Colonic mucosa (tissue), 4 donors: ENCODE results near the gene GIMAP8. TPM values are rescaled to one million over a fixed set of nuclear protein-coding genes. Genes with fewer than 3 reads are reported as not detected.
A peak's percentile ranks its signal among the peaks of the same experiment; 100 is the strongest.
"Not testable (repeated sequence)": the region's sequence is repeated elsewhere in the genome, so short reads cannot be mapped to it uniquely, and the experiment has no call there.

Experiments used
- DNase-seq: peaks from one replicate; pipeline ENCODE4 v3.0.0-alpha.2; 2020
- H3K27ac ChIP-seq: fragments of 200-600 bp; one replicate; pipeline ENCODE4 v1.8.0; 2021
- H3K27me3 ChIP-seq: fragments of 200-600 bp; one replicate; pipeline ENCODE4 v1.8.0; 2021
- H3K36me3 ChIP-seq: fragments of 200-600 bp; one replicate; pipeline ENCODE4 v1.8.0; 2021
- H3K4me1 ChIP-seq: fragments of 200-600 bp; one replicate; pipeline ENCODE4 v1.8.0; 2021; ENCODE audit warnings: mild to moderate bottlenecking
- H3K4me3 ChIP-seq: fragments of 200-600 bp; one replicate; pipeline ENCODE4 v1.8.0; 2021
- H3K9ac ChIP-seq, 2 donors: one replicate each; pipeline ENCODE4 v1.7.0; 2013; ENCODE audit warnings: control low read depth in 2 of 2, low read depth in 2 of 2, low read length in 2 of 2
- H3K9me3 ChIP-seq: fragments of 200-600 bp; one replicate; pipeline ENCODE4 v1.8.0; 2021
- intact Hi-C: fragments of 100-400 bp; cut with DNase I; formaldehyde crosslinking; loops from one replicate; pipeline ENCODE4 v1.14.1; 2022
- total RNA-seq, 2 donors: library from RNA; stranded (reverse); fragmentation: NEBNext Ultra II Directional in 1 of 2; extraction: Animal tissue kit (Norgen Biotek cat#: 25700) in 1 of 2; gene quantifications; one replicate each; pipeline ENCODE4 v1.2.1, GENCODE V29; 2021
- TF ChIP-seq, protein P1 (sequence below): fragments of 200-600 bp; IDR thresholded peaks from one replicate; pipeline ENCODE4 v1.8.0; 2022; ENCODE audit warnings: antibody characterized with exemption, mild to moderate bottlenecking
- donor health status: healthy.
- donor health status: DM: no; HTN: no; CAD: no.
- donor health status: DM: no; HTN: no; CAD: no.

Gene GIMAP8
- total RNA-seq, 2 donors from 2014 or later = 3.4 to 4.5 TPM

DNA sequence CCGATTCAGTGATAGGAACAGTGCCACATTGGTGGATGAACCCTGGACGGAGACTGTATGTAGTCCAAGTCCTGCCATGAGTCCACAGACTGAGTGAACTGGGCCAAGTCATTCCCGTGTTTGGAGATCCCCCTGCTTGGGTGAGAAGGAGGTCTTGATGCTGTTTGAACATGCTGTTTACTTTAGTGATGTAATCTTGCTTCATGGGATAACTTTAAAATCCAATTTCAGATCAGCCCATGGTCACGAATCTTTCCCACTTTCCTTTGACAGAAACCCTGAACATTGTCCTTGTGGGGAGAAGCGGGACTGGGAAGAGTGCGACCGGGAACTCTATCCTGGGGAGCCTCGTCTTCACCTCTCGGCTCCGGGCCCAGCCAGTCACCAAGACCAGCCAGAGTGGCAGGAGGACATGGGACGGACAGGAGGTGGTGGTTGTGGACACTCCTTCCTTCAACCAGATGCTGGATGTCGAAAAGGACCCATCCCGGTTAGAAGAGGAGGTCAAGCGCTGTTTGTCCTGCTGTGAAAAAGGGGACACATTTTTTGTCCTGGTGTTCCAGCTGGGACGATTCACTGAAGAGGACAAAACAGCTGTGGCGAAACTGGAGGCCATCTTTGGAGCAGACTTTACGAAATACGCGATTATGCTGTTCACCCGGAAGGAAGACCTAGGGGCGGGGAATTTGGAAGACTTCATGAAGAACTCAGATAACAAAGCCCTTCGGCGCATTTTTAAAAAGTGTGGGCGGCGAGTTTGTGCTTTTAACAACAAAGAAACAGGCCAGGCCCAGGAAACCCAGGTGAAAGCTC, 26.6 kb downstream of the GIMAP8 start:
- TF ChIP-seq, protein P1, sequence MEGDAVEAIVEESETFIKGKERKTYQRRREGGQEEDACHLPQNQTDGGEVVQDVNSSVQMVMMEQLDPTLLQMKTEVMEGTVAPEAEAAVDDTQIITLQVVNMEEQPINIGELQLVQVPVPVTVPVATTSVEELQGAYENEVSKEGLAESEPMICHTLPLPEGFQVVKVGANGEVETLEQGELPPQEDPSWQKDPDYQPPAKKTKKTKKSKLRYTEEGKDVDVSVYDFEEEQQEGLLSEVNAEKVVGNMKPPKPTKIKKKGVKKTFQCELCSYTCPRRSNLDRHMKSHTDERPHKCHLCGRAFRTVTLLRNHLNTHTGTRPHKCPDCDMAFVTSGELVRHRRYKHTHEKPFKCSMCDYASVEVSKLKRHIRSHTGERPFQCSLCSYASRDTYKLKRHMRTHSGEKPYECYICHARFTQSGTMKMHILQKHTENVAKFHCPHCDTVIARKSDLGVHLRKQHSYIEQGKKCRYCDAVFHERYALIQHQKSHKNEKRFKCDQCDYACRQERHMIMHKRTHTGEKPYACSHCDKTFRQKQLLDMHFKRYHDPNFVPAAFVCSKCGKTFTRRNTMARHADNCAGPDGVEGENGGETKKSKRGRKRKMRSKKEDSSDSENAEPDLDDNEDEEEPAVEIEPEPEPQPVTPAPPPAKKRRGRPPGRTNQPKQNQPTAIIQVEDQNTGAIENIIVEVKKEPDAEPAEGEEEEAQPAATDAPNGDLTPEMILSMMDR = no peak
- Histone ChIP-seq H3K27me3 (no peaks in the 10 kb centered on the region), H3K27ac (no peak overlapping the region), H3K4me3 (no peak overlapping the region), H3K9me3 (no peaks in the 10 kb centered on the region), H3K9ac (no peak overlapping the region), H3K36me3 (no peaks in the 10 kb centered on the region), H3K4me1 (no peaks in the 10 kb centered on the region)
- intact Hi-C loops = no loop called here
- DNase-seq = no peak

DNA sequence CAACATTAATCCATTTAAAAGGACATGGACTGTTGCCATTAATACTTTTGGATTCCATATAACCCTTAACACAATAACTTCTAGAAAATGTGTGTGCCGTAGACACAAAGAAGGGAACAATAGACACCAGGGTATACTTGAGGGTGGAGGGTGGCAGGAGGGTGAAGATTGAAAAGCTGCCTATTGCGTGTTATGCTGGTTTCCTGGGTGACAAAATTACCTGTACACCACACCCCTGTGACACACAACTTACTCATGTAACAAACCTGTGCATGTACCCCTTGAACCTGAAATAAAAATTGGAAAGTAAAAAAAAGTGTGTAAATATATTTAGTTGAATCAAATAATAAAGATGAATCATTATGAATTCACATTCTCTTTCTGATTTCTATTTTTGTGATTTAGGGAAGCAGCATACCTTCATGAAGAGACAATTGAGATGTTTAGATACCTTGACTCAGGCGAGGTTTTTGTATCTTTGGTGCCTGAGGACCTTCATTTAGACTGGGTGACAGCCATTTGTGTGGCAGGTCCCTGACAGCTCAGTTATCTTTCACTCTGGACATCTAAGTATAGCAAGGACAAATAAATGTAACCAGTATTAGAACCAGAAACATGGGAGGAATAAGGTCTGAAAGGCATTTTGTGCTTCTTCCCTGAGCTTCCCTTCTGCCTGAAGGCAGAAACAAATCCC, 28.7 kb downstream of the GIMAP8 start:
- DNase-seq = no peak
- Histone ChIP-seq H3K27me3 (no peaks in the 10 kb centered on the region), H3K9me3 (no peaks in the 10 kb centered on the region), H3K27ac (no peak overlapping the region), H3K36me3 (no peaks in the 10 kb centered on the region), H3K4me1 (no peaks in the 10 kb centered on the region), H3K9ac (no peak overlapping the region), H3K4me3 (no peak overlapping the region)
- intact Hi-C loops = no loop called here
- TF ChIP-seq, protein P1 = no peak

DNA sequence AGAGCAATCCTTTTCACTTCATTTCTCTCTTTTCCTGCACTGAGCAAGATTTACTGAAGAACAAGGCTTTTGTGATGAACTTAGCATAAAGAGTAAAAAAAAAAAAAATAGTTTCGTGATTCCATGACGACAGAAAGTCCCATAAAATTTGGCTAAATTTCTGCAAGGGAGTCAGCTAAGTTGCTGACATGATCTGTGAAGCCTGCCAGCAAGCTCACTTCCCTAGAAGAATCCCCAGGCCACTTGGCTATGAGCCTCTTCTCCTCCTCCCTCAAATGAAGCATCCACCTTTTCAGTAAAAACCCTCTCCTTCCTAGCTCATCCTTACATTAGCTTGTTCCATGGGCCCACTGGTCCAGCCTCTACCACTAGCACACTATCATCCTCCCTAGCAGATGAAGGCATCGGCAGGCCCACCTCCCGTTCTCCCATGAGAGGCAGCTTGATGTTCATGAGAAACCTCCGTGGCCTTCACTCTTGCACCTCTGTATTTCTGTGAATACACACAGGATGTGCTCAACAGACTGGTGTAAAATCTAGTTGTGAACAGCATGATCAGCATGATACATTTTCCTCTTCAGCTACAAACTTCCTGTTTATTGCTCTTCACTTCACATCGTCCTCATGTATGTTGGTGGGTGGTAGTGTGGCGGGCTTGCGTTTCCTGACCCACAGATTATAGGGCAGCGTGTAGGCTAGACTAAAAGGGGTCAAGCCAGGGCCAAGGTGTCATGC, 30.9 kb downstream of the GIMAP8 start:
- no peak overlapping the region for H3K9ac ChIP-seq
- peak overlapping the region; percentile 23 for H3K27ac ChIP-seq
- intact Hi-C loops = no loop called here
- no peaks in the 10 kb centered on the region for H3K27me3 ChIP-seq
- no peaks in the 10 kb centered on the region for H3K36me3 ChIP-seq
- no peak overlapping the region for H3K4me3 ChIP-seq
- DNase-seq = no peak
- no peaks in the 10 kb centered on the region for H3K9me3 ChIP-seq
- TF ChIP-seq, protein P1 = no peak
- H3K4me1 ChIP-seq = no peaks in the 10 kb centered on the region

DNA sequence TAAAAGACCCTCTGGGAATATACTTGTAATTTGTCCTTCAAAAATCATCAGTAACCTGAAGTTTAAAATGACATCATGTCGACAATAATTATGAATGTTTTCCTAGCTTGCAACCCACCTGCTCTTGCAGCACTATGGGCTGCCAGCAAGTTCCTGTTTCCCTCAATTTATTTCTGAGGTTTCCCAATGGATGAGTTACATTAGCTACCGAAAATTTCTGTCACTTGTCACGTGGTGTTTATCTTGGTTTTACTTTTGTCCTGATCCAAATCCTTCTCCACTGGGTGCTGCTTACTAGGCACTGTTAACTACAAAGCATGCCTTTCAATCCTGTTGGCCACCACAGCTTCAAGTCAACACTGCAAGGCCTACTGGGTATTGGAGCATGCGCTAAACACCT, 31.5 kb downstream of the GIMAP8 start:
- H3K27ac ChIP-seq = no peak overlapping the region

DNA sequence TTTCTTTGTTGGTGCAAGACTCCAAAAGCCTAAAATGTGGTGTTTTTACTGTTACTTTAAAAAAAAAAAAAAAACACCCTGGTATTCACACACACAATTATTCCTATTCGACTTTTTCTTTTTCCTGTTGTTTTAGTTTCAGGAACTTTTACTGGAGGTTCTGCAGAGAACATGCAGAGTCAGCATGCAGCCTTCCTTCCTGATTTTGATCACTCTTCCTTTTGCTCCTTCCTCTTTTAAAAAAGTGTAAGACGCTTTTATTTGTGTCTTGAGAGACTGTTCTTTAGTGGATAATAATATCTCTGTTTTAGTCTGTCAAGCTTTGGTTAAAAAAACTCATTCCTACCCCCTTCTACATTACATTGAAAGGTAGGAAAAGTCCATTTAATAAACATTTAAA, 33.1 kb downstream of the GIMAP8 start:
- H3K27ac ChIP-seq = peak overlapping the region; percentile 24
- DNase-seq, H3K36me3 ChIP-seq, H3K4me1 ChIP-seq, H3K9me3 ChIP-seq, H3K9ac ChIP-seq, intact Hi-C loops, H3K4me3 ChIP-seq, H3K27me3 ChIP-seq: not testable (repeated sequence)

More for the DNA sequence above, 31.5 kb downstream of the GIMAP8 start:
- H3K4me3 ChIP-seq = no peak overlapping the region
- no peak overlapping the region for H3K9ac ChIP-seq
- no peaks in the 10 kb centered on the region for H3K36me3 ChIP-seq
- no peaks in the 10 kb centered on the region for H3K27me3 ChIP-seq
- no peak for DNase-seq
- H3K4me1 ChIP-seq = no peaks in the 10 kb centered on the region
- TF ChIP-seq, protein P1 = no peak
- intact Hi-C loops = no loop called here
- H3K9me3 ChIP-seq = no peaks in the 10 kb centered on the region

DNA sequence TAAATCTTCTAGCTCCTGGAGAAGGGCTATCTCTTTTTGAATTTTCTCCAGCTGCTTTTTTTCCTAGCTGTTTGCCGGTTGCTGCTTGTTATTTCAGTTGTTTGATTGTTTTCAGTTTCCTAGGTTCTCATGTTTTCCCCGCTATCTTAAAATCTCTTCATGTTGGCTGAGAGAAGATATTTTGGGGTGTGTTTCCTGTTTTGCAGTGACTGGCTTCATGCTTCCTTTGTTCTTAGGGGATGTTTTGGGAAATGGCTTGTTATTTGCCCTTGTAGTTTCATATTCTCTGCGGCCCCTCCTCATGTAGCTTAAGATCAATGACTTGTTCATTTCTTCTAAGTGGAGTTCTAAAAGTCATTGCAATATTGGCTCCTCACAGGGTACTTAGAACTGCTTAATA, 33.6 kb downstream of the GIMAP8 start:
- DNase-seq, H3K4me3 ChIP-seq, intact Hi-C loops, H3K27me3 ChIP-seq, H3K9ac ChIP-seq, H3K4me1 ChIP-seq, H3K9me3 ChIP-seq, H3K36me3 ChIP-seq: not testable (repeated sequence)
- H3K27ac ChIP-seq = peak overlapping the region; percentile 24
